NCI-H1092 (cell line): ENCODE measurements around the gene WRAP53.

Experiments
- DNase-seq: peaks from one replicate; lab custom pipeline; 2025; lab: John Stamatoyannopoulos, UW

WRAP53 gene

GRCh38 chr17:7684851-7685532 lies 3.3 kb upstream of the WRAP53 start:
- no peak for DNase-seq

DNA sequence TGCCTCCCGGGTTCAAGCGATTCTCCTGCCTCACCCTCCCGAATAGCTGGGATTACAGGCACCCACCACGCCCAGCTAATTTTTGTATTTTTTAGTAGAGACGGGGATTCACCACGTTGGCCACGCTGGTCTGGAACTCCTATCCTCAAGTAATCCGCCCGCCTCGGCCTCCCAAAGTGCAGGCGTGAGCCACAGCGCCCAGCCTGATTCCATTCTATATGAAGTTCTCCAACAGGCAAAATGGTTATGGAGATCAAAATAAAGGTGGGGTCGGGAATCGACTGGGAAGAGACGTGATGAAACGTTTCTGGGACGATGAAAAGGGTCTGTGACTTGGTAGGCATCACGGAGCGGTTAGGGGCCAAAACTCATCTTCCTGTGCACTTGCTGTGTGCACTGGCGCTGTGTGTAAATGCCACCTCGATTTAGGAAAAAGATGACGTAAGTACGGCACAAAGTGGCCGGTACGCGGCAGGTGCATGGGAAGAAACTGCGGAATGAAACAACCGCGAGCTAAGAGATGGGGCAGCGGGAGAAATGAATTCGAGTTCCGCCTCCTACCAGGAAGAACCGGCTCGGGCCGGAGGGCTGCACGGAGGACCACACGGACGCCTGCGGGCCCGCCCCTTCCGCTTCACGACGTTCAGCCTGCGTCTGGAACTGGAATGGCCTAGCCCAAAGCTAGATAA lies 2.6 kb upstream of the WRAP53 start:
- peak; percentile 86 for DNase-seq

GRCh38 chr17:7686222-7687071 lies 1.8 kb upstream of the WRAP53 start:
- DNase-seq, result peak; percentile 78

DNA sequence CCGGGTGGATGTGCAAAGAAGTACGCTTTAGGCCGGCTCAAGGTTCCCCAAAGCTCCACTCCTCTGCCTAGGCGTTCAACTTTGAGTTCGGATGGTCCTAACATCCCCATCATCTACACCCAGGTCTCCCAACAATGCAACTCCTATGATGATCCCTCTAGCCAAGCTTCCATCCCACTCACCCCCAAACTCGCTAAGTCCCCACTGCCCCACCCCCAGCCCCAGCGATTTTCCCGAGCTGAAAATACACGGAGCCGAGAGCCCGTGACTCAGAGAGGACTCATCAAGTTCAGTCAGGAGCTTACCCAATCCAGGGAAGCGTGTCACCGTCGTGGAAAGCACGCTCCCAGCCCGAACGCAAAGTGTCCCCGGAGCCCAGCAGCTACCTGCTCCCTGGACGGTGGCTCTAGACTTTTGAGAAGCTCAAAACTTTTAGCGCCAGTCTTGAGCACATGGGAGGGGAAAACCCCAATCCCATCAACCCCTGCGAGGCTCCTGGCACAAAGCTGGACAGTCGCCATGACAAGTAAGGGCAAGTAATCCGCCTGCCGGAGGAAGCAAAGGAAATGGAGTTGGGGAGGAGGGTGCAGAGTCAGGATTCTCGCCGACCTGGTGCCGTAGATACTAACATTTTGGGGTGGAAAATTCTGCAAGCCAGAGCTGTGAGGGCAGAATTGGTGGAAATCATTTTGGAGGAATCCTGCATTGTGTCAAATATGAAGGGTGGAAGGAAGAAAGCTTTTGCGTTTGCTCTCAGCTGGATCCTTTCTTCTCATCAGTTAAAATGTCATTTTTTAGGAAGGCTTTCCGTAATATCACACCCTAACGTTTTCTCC lies 987 bp upstream of the WRAP53 start, which contains the start of gene TP53:
TP53 (minus strand) TSS at position 419 of the 836 bp plus-strand sequence. CDS start 10,896 bp downstream, outside the sequence.
- DNase-seq, result peak; percentile 86

GRCh38 chr17:7688808-7689316 lies 585 bp downstream of the WRAP53 start:
- DNase-seq, result no peak

DNA sequence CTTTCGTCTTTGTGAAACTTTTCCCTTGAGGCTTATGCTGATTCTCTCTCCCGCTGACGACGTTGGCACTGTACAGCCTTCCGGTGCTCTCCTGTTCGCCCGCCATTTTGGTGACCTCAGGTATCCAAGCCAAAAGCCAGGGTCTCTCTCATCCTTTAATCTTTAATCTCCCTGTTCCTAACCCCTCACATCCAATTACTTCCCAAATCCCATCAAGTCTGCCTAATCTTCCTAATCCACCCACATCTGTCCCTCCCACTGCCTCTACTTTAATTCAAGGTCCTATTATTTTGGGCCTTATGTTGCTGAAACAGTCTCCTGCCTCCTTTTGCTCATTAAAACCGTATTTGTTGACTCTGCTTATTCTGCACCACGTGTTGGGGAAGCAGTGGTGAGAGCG lies 7.3 kb downstream of the WRAP53 start:
- no peak for DNase-seq

DNA sequence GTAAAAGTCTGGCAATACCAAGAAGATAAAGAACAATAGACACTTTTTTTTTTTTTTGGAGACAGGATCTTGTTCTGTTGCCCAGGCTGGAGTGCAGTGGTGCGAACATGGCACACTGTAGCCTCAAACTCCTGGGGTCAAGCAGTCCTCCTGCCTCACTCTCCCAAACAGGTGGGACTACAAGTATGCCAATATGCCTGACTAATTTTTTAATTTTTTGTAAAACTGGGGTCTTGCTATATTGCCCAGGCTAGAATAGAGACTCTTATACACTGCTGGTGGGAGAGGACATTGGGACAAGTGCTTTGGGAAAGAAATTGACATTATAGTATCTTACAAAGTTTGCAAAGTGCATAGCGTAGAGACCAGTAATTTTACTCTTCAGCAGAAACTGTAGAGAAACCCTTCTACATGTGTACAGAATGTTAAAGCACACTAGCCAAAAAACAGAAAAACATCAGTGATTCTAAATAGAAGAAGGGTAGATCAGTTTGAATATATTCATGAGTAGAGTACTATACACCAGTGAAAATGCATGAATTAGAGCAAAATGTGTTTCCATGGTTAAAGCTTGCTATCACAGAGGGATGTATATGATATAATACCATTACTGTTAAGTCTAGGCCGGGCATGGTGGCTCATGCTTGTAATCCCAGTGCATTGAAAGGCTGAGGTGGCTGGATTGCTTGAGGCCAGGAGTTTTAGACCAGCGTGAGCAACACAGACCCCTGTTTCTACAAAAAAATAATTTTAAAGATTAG lies 9.7 kb downstream of the WRAP53 start:
- no peak for DNase-seq

GRCh38 chr17:7700510-7700909 lies 12.2 kb downstream of the WRAP53 start:
- no peak for DNase-seq

DNA sequence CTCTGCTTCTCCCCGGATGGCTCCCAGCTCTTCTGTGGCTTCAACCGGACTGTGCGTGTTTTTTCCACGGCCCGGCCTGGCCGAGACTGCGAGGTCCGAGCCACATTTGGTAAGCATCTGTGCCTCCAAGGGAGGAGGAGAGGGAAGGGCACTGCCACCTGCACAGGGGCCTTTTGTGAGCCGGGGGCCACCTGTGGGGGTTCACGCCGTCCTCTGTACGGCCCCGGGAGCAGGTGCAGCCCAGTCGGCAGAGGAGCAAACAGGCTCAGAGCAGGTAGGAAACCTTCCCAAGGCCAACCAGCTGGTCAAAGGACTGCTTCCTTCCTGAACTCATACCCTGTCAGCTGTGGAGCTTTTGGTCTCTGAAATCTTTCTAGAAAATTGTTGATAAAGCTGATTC lies 13.4 kb downstream of the WRAP53 start:
- DNase-seq, result no peak

DNA sequence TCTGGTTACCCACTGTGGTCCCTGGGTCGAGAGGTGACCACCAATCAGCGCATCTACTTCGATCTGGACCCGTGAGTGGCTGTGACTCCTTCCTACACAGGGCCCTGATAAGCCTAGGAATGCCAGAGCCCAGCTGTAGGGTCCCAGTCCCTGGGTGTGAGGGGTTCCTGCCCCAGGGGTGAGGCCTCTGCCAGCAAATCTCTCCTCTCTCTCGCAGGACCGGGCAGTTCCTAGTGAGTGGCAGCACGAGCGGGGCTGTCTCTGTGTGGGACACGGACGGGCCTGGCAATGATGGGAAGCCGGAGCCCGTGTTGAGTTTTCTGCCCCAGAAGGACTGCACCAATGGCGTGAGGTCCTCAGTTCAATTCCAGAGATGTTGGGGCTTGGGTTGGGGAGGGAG lies 14.5 kb downstream of the WRAP53 start:
- DNase-seq, result no peak

DNA sequence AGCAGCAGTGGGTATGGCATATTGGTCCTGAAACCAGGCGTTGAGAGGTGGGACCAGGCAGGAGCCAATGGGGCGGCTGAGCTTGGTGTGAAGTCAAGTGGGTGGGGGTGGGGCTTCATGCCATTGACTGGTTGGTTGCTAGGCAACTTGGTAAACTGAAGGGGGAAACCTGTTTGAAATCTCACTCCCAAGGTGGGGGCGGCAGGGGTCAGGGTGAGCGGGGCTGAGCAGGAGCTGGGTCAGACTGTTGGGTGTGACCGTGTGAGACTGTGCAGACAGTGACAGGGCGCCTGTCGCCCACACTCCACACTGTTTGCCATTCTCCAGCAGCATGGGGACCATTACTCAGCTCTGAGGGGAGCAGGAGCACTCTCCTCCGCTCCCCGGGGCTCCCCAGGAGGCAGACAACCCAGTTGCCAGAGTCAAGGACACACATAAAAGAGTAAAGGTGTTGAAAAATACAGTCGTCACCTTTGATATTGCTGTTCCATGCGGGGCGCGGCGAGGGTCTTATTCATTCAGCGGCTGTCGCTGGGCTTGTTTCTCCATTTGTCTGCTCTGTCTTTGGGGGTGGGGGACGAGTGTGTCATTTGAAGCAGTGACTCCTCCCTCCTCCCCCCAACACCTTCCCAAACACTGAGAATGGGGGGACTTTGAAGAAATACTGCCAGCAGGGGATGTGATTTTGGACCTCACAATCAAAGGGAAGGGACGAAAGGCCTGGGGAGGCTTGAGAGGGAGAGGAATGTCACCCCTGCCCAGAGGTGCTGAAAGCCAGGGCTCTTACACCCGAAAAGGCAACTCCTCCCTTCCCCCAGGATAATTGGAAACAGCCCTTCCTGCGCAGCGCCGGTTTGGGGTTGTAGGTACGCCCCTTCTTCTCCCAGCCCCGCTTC lies 15.6 kb downstream of the WRAP53 start:
- DNase-seq, result peak; percentile 61

- DNase-seq, result peak; percentile 40
Observed at GRCh38 chr17:7704601-7705268, 16.5 kb downstream of the WRAP53 start, which contains the start of gene EFNB3. EFNB3 (plus strand) TSS chr17:7705202; CDS start chr17:7705599, 397 bp downstream.

GRCh38 chr17:7705269-7706255 lies 17.3 kb downstream of the WRAP53 start:
- no peak for DNase-seq

- DNase-seq, result no peak
Observed at GRCh38 chr17:7706631-7707354, 18.5 kb downstream of the WRAP53 start.

DNA sequence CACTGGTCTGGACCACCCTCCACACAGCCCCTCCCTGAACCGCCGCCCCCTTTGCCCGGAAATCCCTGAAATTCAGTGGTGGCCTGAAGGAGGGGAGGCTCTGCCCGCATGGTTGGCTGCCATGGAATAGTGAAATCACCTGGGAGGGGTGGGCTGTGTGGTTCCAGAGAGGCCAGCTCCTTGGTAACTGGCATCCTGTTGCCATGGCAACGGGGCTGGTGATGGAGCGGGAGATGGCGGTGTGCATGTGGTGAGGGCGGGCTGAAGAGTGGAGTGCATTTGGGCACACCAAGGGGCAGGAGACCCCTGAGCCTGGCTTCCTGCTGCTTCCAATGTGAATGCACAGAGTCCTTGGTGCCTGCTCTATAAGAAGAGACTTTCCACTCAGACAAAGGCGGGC lies 19.2 kb downstream of the WRAP53 start:
- DNase-seq, result no peak

DNA sequence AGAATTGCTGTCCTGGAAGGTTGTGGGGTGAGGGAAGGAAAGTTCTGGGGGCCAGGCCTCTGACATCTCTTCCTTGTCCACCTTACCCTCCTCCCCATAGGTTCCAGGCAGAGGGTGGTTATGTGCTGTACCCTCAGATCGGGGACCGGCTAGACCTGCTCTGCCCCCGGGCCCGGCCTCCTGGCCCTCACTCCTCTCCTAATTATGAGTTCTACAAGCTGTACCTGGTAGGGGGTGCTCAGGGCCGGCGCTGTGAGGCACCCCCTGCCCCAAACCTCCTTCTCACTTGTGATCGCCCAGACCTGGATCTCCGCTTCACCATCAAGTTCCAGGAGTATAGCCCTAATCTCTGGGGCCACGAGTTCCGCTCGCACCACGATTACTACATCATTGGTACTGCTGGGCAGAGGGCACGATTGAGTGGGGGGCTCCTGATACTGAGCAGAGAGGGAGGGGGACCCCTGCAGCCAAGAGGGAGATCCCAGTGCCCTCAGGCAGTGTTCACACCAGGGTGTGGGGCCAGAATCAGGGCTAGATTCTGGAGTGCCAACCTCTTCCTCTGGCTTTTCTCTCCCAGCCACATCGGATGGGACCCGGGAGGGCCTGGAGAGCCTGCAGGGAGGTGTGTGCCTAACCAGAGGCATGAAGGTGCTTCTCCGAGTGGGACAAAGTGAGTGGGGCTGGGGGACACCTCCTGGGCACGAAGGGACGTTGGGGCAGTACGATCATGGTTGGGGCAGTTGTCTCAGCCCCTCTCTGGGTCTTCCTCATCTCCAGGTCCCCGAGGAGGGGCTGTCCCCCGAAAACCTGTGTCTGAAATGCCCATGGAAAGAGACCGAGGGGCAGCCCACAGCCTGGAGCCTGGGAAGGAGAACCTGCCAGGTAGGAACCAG lies 19.8 kb downstream of the WRAP53 start:
- DNase-seq, result no peak
